GM12878 (cell line): ENCODE data around the gene TENT5A. TPM values are rescaled to one million over a fixed set of nuclear protein-coding genes. Genes with fewer than 3 reads are reported as not detected.

Source experiments
- ATAC-seq: fragments of 200-7000 bp; cut with Tn5 transposase; 3 replicates; pipeline ENCODE4 v1.9.1; 2020; ENCODE audit warnings: mild to moderate bottlenecking, moderate library complexity
- BruUV-seq: library from RNA; stranded (reverse); fragments of 400-500 nt; replicated peaks from 2 replicates; lab custom pipeline; 2021; lab: Mats Ljungman, UMichigan
- CTCF ChIA-PET: fragments of 300-600 bp; sonication (Branson Sonifier 250); formaldehyde crosslinking; extraction: SDS; loops from one replicate; lab custom pipeline; 2021; ENCODE audit warnings: inconsistent platforms; lab: Yijun Ruan, JAX
- POLR2A ChIA-PET: fragments of 350-600 bp; formaldehyde crosslinking; extraction: SDS; loops from one replicate; lab custom pipeline; 2021; ENCODE audit warnings: inconsistent platforms; lab: Charles Lee
- RAD21 ChIA-PET: fragments of 300-600 bp; sonication (Branson Sonifier 250); formaldehyde crosslinking; loops from one replicate; lab custom pipeline; 2023; ENCODE audit warnings: antibody characterized with exemption; ENCODE audit not compliant: unreplicated experiment; lab: Charles Lee
- SMC1A ChIA-PET: fragments of 300-600 bp; sonication (Branson Sonifier 250); formaldehyde crosslinking; loops from one replicate; lab custom pipeline; 2023; ENCODE audit not compliant: unreplicated experiment, uncharacterized antibody; lab: Charles Lee
- DNase-seq: peaks from one replicate; pipeline ENCODE4 v3.0.0-alpha.2; 2011; ENCODE audit warnings: low read depth, low spot score
- FAIRE-seq: peaks from 3 replicates; lab custom pipeline; 2011; peaks lifted over from hg19 to GRCh38; lab: Jason Lieb, UNC
- H2AFZ ChIP-seq: 2 replicates; pipeline ENCODE4 v1.6.0; 2011; ENCODE audit warnings: low read depth, low read length, control low read depth; ENCODE audit not compliant: control insufficient read depth
- H3K27ac ChIP-seq: 2 replicates; pipeline ENCODE4 v1.5.1; 2011; ENCODE audit warnings: control low read depth; ENCODE audit not compliant: control insufficient read depth, insufficient read depth
- H3K27me3 ChIP-seq, 2 experiments: replicated peaks in 1 of 2; 2 replicates each; pipeline versions ENCODE4 v1.6.0 to v1.6.1; 2011; ENCODE audit warnings: low read length in 1 of 2; ENCODE audit not compliant: control insufficient read depth in 2 of 2, insufficient read depth in 2 of 2
- H3K36me3 ChIP-seq, 2 experiments: 2 replicates each; pipeline ENCODE4 v1.5.1; 2011; ENCODE audit warnings: low read length in 1 of 2; ENCODE audit not compliant: control insufficient read depth in 2 of 2, insufficient read depth in 2 of 2
- H3K4me1 ChIP-seq: 2 replicates; pipeline ENCODE4 v1.6.1; 2011; ENCODE audit warnings: mild to moderate bottlenecking, low read length, moderate library complexity, mixed read lengths; ENCODE audit not compliant: control insufficient read depth, insufficient read depth
- H3K4me2 ChIP-seq: 2 replicates; pipeline ENCODE4 v1.6.0; 2011; ENCODE audit warnings: control low read depth; ENCODE audit not compliant: control insufficient read depth, insufficient read depth
- H3K4me3 ChIP-seq: fragments of 200-600 bp; sonication (generic); 2 replicates; pipeline ENCODE4 v1.5.1; 2016
- H3K79me2 ChIP-seq: 2 replicates; pipeline ENCODE4 v1.6.0; 2011; ENCODE audit warnings: low read length; ENCODE audit not compliant: control insufficient read depth, insufficient read depth
- H3K9ac ChIP-seq: 2 replicates; pipeline ENCODE4 v1.8.0; 2011; ENCODE audit warnings: low read length, control low read depth, mixed read lengths; ENCODE audit not compliant: control insufficient read depth, insufficient read depth
- H3K9me3 ChIP-seq: replicated peaks from 3 replicates; pipeline ENCODE4 v1.5.1; 2011; ENCODE audit warnings: mild to moderate bottlenecking, low read length; ENCODE audit not compliant: control insufficient read depth, insufficient read depth
- H4K20me1 ChIP-seq: 2 replicates; pipeline ENCODE4 v1.6.0; 2011; ENCODE audit not compliant: control insufficient read depth, insufficient read depth
- CHD2 ChIP-seq: IDR thresholded peaks from 2 replicates; pipeline ENCODE4 v1.6.1; 2011; ENCODE audit warnings: low read depth, low read length, improper control_type of control experiment, borderline replicate concordance
- KAT2A ChIP-seq: conservative IDR thresholded peaks from 2 replicates; pipeline ENCODE4 v1.6.1; 2011; ENCODE audit warnings: low read depth, low read length; ENCODE audit not compliant: control insufficient read depth
- NBN ChIP-seq: fragments of 450-650 bp; IDR thresholded peaks from 2 replicates; pipeline ENCODE4 v1.6.1; 2016
- NR2C2 ChIP-seq: IDR thresholded peaks from 2 replicates; pipeline ENCODE4 v1.6.1; 2011; ENCODE audit warnings: borderline replicate concordance, low read depth; ENCODE audit not compliant: control insufficient read depth, insufficient read length
- PAX5 ChIP-seq: IDR thresholded peaks from 2 replicates; pipeline ENCODE4 v1.6.1; 2011; ENCODE audit warnings: low read depth, low read length, borderline replicate concordance
- POU2F2 ChIP-seq: IDR thresholded peaks from 3 replicates; pipeline ENCODE4 v1.6.1; 2011; ENCODE audit warnings: low read depth, mild to moderate bottlenecking, low read length, borderline replicate concordance
- PRDM15 ChIP-seq: fragments of 450-650 bp; formaldehyde crosslinking; IDR thresholded peaks from 2 replicates; pipeline ENCODE4 v1.4.0; 2020; ENCODE audit warnings: mild to moderate bottlenecking, moderate library complexity
- RBBP5 ChIP-seq: fragments of 200-600 bp; sonication (generic); conservative IDR thresholded peaks from 2 replicates; pipeline ENCODE4 v1.6.1; 2016
- RFX5 ChIP-seq: IDR thresholded peaks from 2 replicates; pipeline ENCODE4 v1.6.1; 2011; ENCODE audit warnings: low read depth, low read length, improper control_type of control experiment
- USF1 ChIP-seq: IDR thresholded peaks from 2 replicates; pipeline ENCODE4 v1.6.1; 2011; ENCODE audit warnings: borderline replicate concordance, low read depth, mild to moderate bottlenecking, moderate library complexity, mixed read lengths, low read length; ENCODE audit not compliant: insufficient read depth; ENCODE audit errors: extremely low read length
- YBX1 ChIP-seq: fragments of 450-650 bp; IDR thresholded peaks from 2 replicates; pipeline ENCODE4 v1.6.1; 2016; ENCODE audit warnings: antibody characterized with exemption
- WGBS: methylation state at CpG from one replicate; pipeline ENCODE4 v1.1.6; 2016; ENCODE audit warnings: low lambda C conversion rate; ENCODE audit not compliant: insufficient replicate concordance, insufficient coverage; ENCODE audit errors: missing lambda C conversion rate; 5-methylcytosine and 5-hydroxymethylcytosine counted together
- in situ Hi-C: fragments of 300-500 bp; cut with MboI; formaldehyde crosslinking; loops from 9 replicates; pipeline ENCODE4 v1.14.3; 2018; ENCODE audit warnings: mixed read lengths
- intact Hi-C: fragments of 100-400 bp; cut with micrococcal nuclease; formaldehyde crosslinking; loops from one replicate; pipeline ENCODE4 v1.14.2; 2022; ENCODE audit not compliant: unreplicated experiment
- polyA plus RNA-seq, 11 experiments: library from polyadenylated mRNA; depleted of rRNA in 4 of 11; unstranded in 6 of 11; stranded (reverse) in 5 of 11; fragments of >200 nt; fragmentation: Nextera tagmentation in 4 of 11; fragmentation: Illumina TruSeq in 1 of 11; extraction: Ambion mirVana in 4 of 11; extraction: Trizol in 1 of 11; gene quantifications; 1 replicate in 1 of 11; 2 replicates in 10 of 11; pipeline versions ENCODE4 v1.2.1 to v1.2.3, GENCODE V29; 2011 to 2016; ENCODE audit warnings: inconsistent platforms in 2 of 11, missing spikeins in 2 of 11, low read depth in 1 of 11
- total RNA-seq, 4 experiments: library from RNA; depleted of rRNA in 3 of 4; stranded (reverse); fragments of >200 nt in 3 of 4; fragmentation: Illumina TruSeq in 1 of 4; extraction: Trizol in 1 of 4; gene quantifications; 2 replicates each; pipeline versions ENCODE4 v1.2.1 to v1.2.3, GENCODE V29; 2013 to 2021

Gene TENT5A
- total and polyA plus RNA-seq, 10 of the 15 experiments (the other 5 are each of a cell fraction or from before 2014, with no cell fraction given): 0.25 to 9.6 (median 0.48) TPM

DNA sequence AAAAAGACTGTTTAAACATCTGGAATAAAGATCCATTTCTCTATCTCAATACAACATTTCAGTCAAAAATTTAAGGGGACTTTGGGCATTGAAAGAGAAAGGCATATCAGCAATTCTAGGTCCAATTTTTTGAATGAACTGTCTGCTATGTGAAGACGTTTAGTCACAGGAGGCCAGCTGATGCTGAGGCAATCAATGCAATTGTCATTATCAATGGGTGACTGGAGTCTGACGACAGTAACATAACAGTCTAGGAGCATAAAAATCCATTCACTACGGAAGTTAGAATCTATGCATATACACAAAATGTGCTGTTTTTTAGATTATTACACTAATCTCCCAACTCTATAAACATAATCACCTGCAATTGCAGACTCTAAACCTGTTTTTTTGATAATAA lies 37.8 kb downstream of the TENT5A start:
- no peaks in the 10 kb centered on the region for H3K27me3 ChIP-seq
- BruUV-seq: no TSS peak
- intact Hi-C loops: no loop called here

GRCh38 chr6:81713205-81713604 lies 39.3 kb downstream of the TENT5A start:
- no peak for DNase-seq
- ChIA-PET CTCF (no interaction called here), POLR2A (interaction anchor here (0.6 kb wide), 1 partner anchor 543 kb away, joined by 5 read pairs; no protein-coding TSS in a partner anchor), SMC1A (interaction anchor here (1.0 to 1.1 kb wide), 2 partner anchors 12 to 27 kb away, joined by 3 to 5 read pairs; no protein-coding TSS in a partner anchor), RAD21 (no interaction called here)
- 0% methylated on average over 1 of the region's 1 CpG for WGBS
- Histone ChIP-seq H3K9me3 (no peaks in the 10 kb centered on the region), H3K79me2 (no peaks in the 10 kb centered on the region), H2AFZ (no peak overlapping the region), H3K27ac (no peak overlapping the region), H3K4me1 (no peaks in the 10 kb centered on the region), H3K27me3 (no peaks in the 10 kb centered on the region), H4K20me1 (no peaks in the 10 kb centered on the region), H3K4me2 (no peak overlapping the region), H3K4me3 (no peak overlapping the region), H3K9ac (no peak overlapping the region), H3K36me3 (no peaks in the 10 kb centered on the region)
- no TSS peak for BruUV-seq
- no peak for ATAC-seq
- in situ Hi-C loops (no loop called here), intact Hi-C loops (no loop called here)
- TF ChIP-seq PRDM15 (CRISPR knock-in tag) (no peak), YBX1 (no peak), NBN (no peak), RBBP5 (no peak), USF1 (no peak), PAX5 (no peak), RFX5 (no peak)
- FAIRE-seq: no peak

More for the DNA sequence above, 37.8 kb downstream of the TENT5A start:
- ChIA-PET RAD21 (interaction anchor here (3.6 kb wide), 1 partner anchor 13 kb away, joined by 11 read pairs; no protein-coding TSS in a partner anchor), SMC1A (no interaction called here), POLR2A (no interaction called here), CTCF (no interaction called here)
- FAIRE-seq (no peak), DNase-seq (no peak), ATAC-seq (no peak)
- Histone ChIP-seq H3K4me3 (no peak overlapping the region), H3K9me3 (no peaks in the 10 kb centered on the region), H3K36me3 (no peaks in the 10 kb centered on the region), H4K20me1 (no peaks in the 10 kb centered on the region), H3K4me1 (no peaks in the 10 kb centered on the region), H3K9ac (no peak overlapping the region), H2AFZ (no peak overlapping the region), H3K79me2 (no peaks in the 10 kb centered on the region), H3K27ac (no peak overlapping the region), H3K4me2 (no peak overlapping the region)
- in situ Hi-C loops: no loop called here
- TF ChIP-seq CHD2 (no peak), KAT2A (no peak), NR2C2 (no peak), POU2F2 (no peak)
- WGBS: 27% methylated on average over 3 of the region's 3 CpGs
